A549 (cell line): Measurements from ENCODE around the gene CMAS. TPM values are rescaled to one million over a fixed set of nuclear protein-coding genes. Genes with fewer than 3 reads are reported as not detected.
"Not testable (repeated sequence)": the region's sequence is repeated elsewhere in the genome, so short reads cannot be mapped to it uniquely, and the experiment has no call there.

Experiments
- ATAC-seq, 2 experiments: fragments of 200-7000 bp in 1 of 2; fragments of >200 bp in 1 of 2; cut with Nextera tagmentation in 1 of 2; cut with Tn5 transposase in 1 of 2; 3 replicates each; pipeline versions ENCODE4 v1.8.0 to v1.9.1; 2018 to 2020; ENCODE audit warnings: mild to moderate bottlenecking in 1 of 2, moderate library complexity in 1 of 2
- CTCF ChIA-PET: fragments of 300-600 bp; sonication (Branson Sonifier 250); formaldehyde crosslinking; extraction: SDS; loops from one replicate; lab custom pipeline; 2021; ENCODE audit warnings: antibody characterized with exemption, inconsistent platforms; lab: Yijun Ruan, JAX
- POLR2A ChIA-PET: fragments of 350-600 bp; formaldehyde crosslinking; extraction: SDS; loops from one replicate; lab custom pipeline; 2021; ENCODE audit warnings: antibody characterized with exemption, inconsistent platforms; lab: Yijun Ruan, JAX
- DNase-seq, 2 experiments: peaks; one replicate each; pipeline versions ENCODE4 v3.0.0 to v3.0.0-alpha.2; 2011 to 2016; ENCODE audit warnings: low read depth in 1 of 2, low spot score in 1 of 2
- FAIRE-seq: peaks from 2 replicates; lab custom pipeline; 2011; peaks lifted over from hg19 to GRCh38; lab: Jason Lieb, UNC
- H3K27ac ChIP-seq, 2 experiments: fragments of >200 bp; sonication (Bioruptor Twin); formaldehyde crosslinking; 3 replicates each; pipeline ENCODE4 v1.5.1; 2016 to 2017
- H3K4me1 ChIP-seq: fragments of >200 bp; sonication (Bioruptor Twin); formaldehyde crosslinking; 3 replicates; pipeline ENCODE4 v1.6.1; 2016
- H3K4me2 ChIP-seq: fragments of >200 bp; sonication (Bioruptor Twin); formaldehyde crosslinking; 3 replicates; pipeline ENCODE4 v1.6.1; 2016
- H3K4me3 ChIP-seq: fragments of >200 bp; sonication (Bioruptor Twin); formaldehyde crosslinking; 3 replicates; pipeline ENCODE4 v1.5.1; 2016
- H3K9me3 ChIP-seq: fragments of >200 bp; sonication (Bioruptor Twin); formaldehyde crosslinking; 3 replicates; pipeline ENCODE4 v1.6.1; 2016
- CBX2 ChIP-seq: fragments of 200-600 bp; sonication (generic); IDR thresholded peaks from 2 replicates; pipeline ENCODE4 v1.6.1; 2016; ENCODE audit warnings: low read depth, mild to moderate bottlenecking, borderline replicate concordance
- EHMT2 ChIP-seq: fragments of 200-600 bp; sonication (generic); IDR thresholded peaks from 2 replicates; pipeline ENCODE4 v1.6.1; 2016; ENCODE audit warnings: antibody characterized with exemption, low read depth, mild to moderate bottlenecking, moderate library complexity
- EP300 ChIP-seq, 2 experiments: fragments of >200 bp; sonication (Bioruptor Twin); formaldehyde crosslinking; IDR thresholded peaks; 2 replicates in 1 of 2; 3 replicates in 1 of 2; pipeline ENCODE4 v1.6.1; 2016 to 2017
- HDAC2 ChIP-seq: fragments of 200-600 bp; sonication (generic); IDR thresholded peaks from 2 replicates; pipeline ENCODE4 v1.6.1; 2016
- HOXB5 ChIP-seq: fragments of 250-450 bp; sonication (Bioruptor Pico); IDR thresholded peaks from 2 replicates; pipeline ENCODE4 v1.5.0; 2020; ENCODE audit warnings: mild to moderate bottlenecking, moderate library complexity
- KDM1A ChIP-seq: fragments of 200-600 bp; sonication (generic); IDR thresholded peaks from 2 replicates; pipeline ENCODE4 v1.6.1; 2016; ENCODE audit warnings: low read depth, mild to moderate bottlenecking
- MYC ChIP-seq: IDR thresholded peaks from 2 replicates; pipeline ENCODE4 v1.6.1; 2012; ENCODE audit warnings: mild to moderate bottlenecking, inconsistent platforms, low read length, improper control_type of control experiment, borderline replicate concordance
- NPAS2 ChIP-seq: fragments of 250-450 bp; sonication (Bioruptor Pico); IDR thresholded peaks from 2 replicates; pipeline ENCODE4 v1.8.0; 2022; ENCODE audit warnings: mild to moderate bottlenecking, moderate library complexity, borderline replicate concordance
- POLR2A ChIP-seq: IDR thresholded peaks from 2 replicates; pipeline ENCODE4 v1.6.1; 2012; ENCODE audit warnings: mild to moderate bottlenecking, low read length
- RAD21 ChIP-seq, 2 experiments: fragments of >200 bp in 1 of 2; sonication (Bioruptor Twin) in 1 of 2; formaldehyde crosslinking in 1 of 2; IDR thresholded peaks in 1 of 2; conservative IDR thresholded peaks in 1 of 2; 2 replicates in 1 of 2; 3 replicates in 1 of 2; pipeline ENCODE4 v1.6.1; 2012 to 2018; ENCODE audit warnings: inconsistent platforms in 1 of 2
- RARB ChIP-seq: fragments of 250-450 bp; sonication (Bioruptor Pico); IDR thresholded peaks from 2 replicates; pipeline ENCODE4 v1.8.0; 2021; ENCODE audit warnings: mild to moderate bottlenecking, moderate library complexity
- RCOR1 ChIP-seq: fragments of 150-350 bp; IDR thresholded peaks from 2 replicates; pipeline ENCODE4 v1.6.1; 2014; ENCODE audit warnings: antibody characterized with exemption, low read length, low read depth
- SMC3 ChIP-seq: fragments of >200 bp; sonication (Bioruptor Twin); formaldehyde crosslinking; IDR thresholded peaks from 3 replicates; pipeline ENCODE4 v1.6.1; 2018; ENCODE audit warnings: inconsistent platforms
- ZC3H11A ChIP-seq: fragments of 450-650 bp; IDR thresholded peaks from 2 replicates; pipeline ENCODE4 v1.6.1; 2014; ENCODE audit warnings: antibody characterized with exemption, mild to moderate bottlenecking
- ZSCAN20 ChIP-seq: fragments of 250-450 bp; sonication (Bioruptor Pico); IDR thresholded peaks from 2 replicates; pipeline ENCODE4 v1.8.0; 2022; ENCODE audit warnings: mild to moderate bottlenecking, moderate library complexity
- WGBS: methylation state at CpG from one replicate; pipeline ENCODE4 v1.1.6; 2017; ENCODE audit errors: missing lambda C conversion rate; 5-methylcytosine and 5-hydroxymethylcytosine counted together
- polyA plus RNA-seq, 4 experiments: library from polyadenylated mRNA; depleted of rRNA in 3 of 4; stranded (reverse); fragments of >200 nt; fragmentation: RNase III in 1 of 4; extraction: RNeasy Plus Mini Kit Qiagen cat#74134 plus additional on column Dnase treatment in 1 of 4; gene quantifications; 2 replicates in 3 of 4; 3 replicates in 1 of 4; pipeline ENCODE4 v1.2.3, GENCODE V29; 2011 to 2017
- TF ChIP-seq, protein P1 (sequence below): IDR thresholded peaks from 2 replicates; pipeline ENCODE4 v1.6.1; 2012; ENCODE audit warnings: low read depth, borderline replicate concordance
- TF ChIP-seq, protein P2 (sequence below): IDR thresholded peaks from 2 replicates; pipeline ENCODE4 v1.6.1; 2012
- TF ChIP-seq, protein P3 (sequence below): fragments of 250-450 bp; sonication (Bioruptor Pico); IDR thresholded peaks from 2 replicates; pipeline ENCODE4 v1.5.0; 2021; ENCODE audit warnings: mild to moderate bottlenecking, moderate library complexity, borderline replicate concordance
- TF ChIP-seq, protein P4 (sequence below): fragments of >200 bp; sonication (Bioruptor Twin); formaldehyde crosslinking; IDR thresholded peaks from 3 replicates; pipeline ENCODE4 v1.5.1; 2016
- TF ChIP-seq, protein P5 (sequence below): IDR thresholded peaks from 2 replicates; pipeline ENCODE4 v1.6.1; 2012

CMAS gene
- polyA plus RNA-seq, 2 of the 4 experiments (the other 2 are of a cell fraction) = 47.1 to 68.2 TPM

DNA sequence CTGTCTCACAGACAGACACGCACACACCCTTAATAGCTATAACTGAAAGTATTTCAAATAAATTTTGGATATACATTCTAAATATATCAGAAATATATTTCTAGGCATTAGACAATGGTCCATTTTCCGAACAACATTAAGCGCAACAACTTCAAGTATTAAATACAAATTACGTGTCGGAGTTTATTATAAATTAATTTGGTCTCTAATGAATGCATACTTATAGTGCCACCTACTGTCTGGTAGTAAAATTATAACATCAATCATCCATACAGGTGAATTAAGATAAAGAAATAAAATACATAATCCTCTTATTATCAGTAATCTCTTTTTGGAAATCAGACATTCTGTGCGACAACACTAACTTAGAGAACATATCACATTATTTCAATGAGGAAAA lies 27.2 kb upstream of the CMAS start:
- ChIA-PET CTCF (interaction anchor here (0.7 to 2.5 kb wide), 9 partner anchors 8 to 335 kb away, joined by 3 to 25 read pairs (median 3); no protein-coding TSS in a partner anchor), POLR2A (no interaction called here)
- no peak overlapping the region for H3K4me3 ChIP-seq
- 0 out of 3 replicates have a peak, but pooled peaks cover 7% of the 10 kb centered on the region for H3K9me3 ChIP-seq
- DNase-seq (peak in 1 of 2 experiments; percentile 15), ATAC-seq (no peak; a peak in 1 of 6 replicates), FAIRE-seq (no peak)
- no peaks in the 10 kb centered on the region for H3K4me1 ChIP-seq
- no peak overlapping the region for H3K27ac ChIP-seq
- TF ChIP-seq NPAS2 (CRISPR knock-in tag) = no peak
- no peak for TF ChIP-seq KDM1A
- TF ChIP-seq, protein P1, sequence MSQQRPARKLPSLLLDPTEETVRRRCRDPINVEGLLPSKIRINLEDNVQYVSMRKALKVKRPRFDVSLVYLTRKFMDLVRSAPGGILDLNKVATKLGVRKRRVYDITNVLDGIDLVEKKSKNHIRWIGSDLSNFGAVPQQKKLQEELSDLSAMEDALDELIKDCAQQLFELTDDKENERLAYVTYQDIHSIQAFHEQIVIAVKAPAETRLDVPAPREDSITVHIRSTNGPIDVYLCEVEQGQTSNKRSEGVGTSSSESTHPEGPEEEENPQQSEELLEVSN = no peak
- TF ChIP-seq HDAC2 = no peak
- TF ChIP-seq EP300 (IDR thresholded peaks at IDR 0.05) = no peak
- TF ChIP-seq, protein P2, sequence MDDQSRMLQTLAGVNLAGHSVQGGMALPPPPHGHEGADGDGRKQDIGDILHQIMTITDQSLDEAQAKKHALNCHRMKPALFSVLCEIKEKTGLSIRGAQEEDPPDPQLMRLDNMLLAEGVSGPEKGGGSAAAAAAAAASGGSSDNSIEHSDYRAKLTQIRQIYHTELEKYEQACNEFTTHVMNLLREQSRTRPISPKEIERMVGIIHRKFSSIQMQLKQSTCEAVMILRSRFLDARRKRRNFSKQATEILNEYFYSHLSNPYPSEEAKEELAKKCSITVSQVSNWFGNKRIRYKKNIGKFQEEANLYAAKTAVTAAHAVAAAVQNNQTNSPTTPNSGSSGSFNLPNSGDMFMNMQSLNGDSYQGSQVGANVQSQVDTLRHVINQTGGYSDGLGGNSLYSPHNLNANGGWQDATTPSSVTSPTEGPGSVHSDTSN = no peak
- TF ChIP-seq, protein P3, sequence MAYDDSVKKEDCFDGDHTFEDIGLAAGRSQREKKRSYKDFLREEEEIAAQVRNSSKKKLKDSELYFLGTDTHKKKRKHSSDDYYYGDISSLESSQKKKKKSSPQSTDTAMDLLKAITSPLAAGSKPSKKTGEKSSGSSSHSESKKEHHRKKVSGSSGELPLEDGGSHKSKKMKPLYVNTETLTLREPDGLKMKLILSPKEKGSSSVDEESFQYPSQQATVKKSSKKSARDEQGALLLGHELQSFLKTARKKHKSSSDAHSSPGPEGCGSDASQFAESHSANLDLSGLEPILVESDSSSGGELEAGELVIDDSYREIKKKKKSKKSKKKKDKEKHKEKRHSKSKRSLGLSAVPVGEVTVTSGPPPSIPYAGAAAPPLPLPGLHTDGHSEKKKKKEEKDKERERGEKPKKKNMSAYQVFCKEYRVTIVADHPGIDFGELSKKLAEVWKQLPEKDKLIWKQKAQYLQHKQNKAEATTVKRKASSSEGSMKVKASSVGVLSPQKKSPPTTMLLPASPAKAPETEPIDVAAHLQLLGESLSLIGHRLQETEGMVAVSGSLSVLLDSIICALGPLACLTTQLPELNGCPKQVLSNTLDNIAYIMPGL (CRISPR knock-in tag) = no peak
- TF ChIP-seq ZSCAN20 (CRISPR knock-in tag) = no peak
- TF ChIP-seq RCOR1 = no peak
- TF ChIP-seq SMC3 = peak; percentile 57
- no peak for TF ChIP-seq POLR2A
- no peak for TF ChIP-seq EHMT2
- TF ChIP-seq CBX2 = no peak
- no peak for TF ChIP-seq RARB (CRISPR knock-in tag)
- no peak for TF ChIP-seq MYC
- peak; percentile 87 for TF ChIP-seq HOXB5 (CRISPR knock-in tag)
- TF ChIP-seq RAD21 (conservative IDR thresholded peaks at IDR 0.05 in 1 of 2, IDR thresholded peaks at IDR 0.05 in 1 of 2) = peak; percentile 58 to 74
- TF ChIP-seq, protein P4, sequence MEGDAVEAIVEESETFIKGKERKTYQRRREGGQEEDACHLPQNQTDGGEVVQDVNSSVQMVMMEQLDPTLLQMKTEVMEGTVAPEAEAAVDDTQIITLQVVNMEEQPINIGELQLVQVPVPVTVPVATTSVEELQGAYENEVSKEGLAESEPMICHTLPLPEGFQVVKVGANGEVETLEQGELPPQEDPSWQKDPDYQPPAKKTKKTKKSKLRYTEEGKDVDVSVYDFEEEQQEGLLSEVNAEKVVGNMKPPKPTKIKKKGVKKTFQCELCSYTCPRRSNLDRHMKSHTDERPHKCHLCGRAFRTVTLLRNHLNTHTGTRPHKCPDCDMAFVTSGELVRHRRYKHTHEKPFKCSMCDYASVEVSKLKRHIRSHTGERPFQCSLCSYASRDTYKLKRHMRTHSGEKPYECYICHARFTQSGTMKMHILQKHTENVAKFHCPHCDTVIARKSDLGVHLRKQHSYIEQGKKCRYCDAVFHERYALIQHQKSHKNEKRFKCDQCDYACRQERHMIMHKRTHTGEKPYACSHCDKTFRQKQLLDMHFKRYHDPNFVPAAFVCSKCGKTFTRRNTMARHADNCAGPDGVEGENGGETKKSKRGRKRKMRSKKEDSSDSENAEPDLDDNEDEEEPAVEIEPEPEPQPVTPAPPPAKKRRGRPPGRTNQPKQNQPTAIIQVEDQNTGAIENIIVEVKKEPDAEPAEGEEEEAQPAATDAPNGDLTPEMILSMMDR = peak; percentile 69
- TF ChIP-seq ZC3H11A = no peak
- TF ChIP-seq, protein P5, sequence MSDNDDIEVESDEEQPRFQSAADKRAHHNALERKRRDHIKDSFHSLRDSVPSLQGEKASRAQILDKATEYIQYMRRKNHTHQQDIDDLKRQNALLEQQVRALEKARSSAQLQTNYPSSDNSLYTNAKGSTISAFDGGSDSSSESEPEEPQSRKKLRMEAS = no peak
- WGBS = 13% methylated on average over 6 of the region's 6 CpGs
- peak overlapping the region; percentile 25; the same call in 1 of the 3 replicates for H3K4me2 ChIP-seq

DNA sequence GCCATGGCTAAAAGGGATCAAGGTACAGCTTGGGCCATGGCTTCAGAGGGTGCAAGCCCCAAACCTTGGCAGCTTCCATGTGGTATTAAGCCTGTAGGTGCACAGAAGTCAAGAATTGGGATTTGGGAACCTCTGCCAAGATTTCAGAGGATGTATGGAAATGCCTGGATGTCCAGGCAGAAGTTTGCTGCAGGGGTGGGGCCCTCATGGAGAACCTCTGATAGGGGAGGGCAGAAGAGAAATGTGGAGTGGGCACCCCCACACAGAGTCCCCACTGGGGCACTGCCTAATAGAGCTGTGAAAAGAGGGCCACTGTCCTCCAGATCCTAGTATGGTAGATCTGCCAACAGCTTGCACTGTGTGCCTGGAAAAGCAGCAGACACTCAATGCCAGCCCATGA lies 22.5 kb upstream of the CMAS start:
- FAIRE-seq, H3K27ac ChIP-seq, ATAC-seq, H3K4me1 ChIP-seq, H3K4me2 ChIP-seq, H3K4me3 ChIP-seq, POLR2A ChIA-PET, H3K9me3 ChIP-seq, DNase-seq: not testable (repeated sequence)
- CTCF ChIA-PET = interaction anchor here (1.0 to 1.2 kb wide), 2 partner anchors 14 to 326 kb away, joined by 3 to 4 read pairs; no protein-coding TSS in a partner anchor
